ENCODE results near the gene HDAC7. TPM values are rescaled to one million over a fixed set of nuclear protein-coding genes. Genes with fewer than 3 reads are reported as not detected.

HDAC7 gene
- polyA plus RNA-seq, 2 donors: 20.9 to 35.6 TPM

DNA sequence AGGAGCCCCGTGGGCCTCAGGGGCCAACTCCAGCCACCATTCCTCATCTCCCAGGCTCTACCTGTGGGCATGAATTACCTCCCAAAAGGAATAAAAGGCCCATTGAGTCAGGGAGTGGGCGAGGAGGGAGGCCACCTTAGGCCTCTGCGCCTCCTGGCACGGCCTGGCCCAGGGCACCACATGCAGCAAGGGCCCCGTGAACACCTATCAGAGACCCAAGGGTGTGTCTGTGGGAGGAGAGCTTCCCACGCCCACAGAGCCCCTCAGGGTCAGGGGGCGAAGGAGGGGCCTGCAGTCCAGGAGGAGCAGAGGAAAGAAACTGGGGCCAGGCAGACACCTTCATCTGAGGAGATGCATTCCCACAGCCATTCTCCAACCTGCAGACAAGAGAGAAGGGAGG is 73.2 kb downstream of the HDAC7 start:
- Histone ChIP-seq H3K9me3 (ENCODE audit: control insufficient read depth in 2 of 2, insufficient read depth in 1 of 2, low read depth in 1 of 2, low read length in 1 of 2) (no peaks in the 10 kb centered on the region), H3K36me3 (ENCODE audit: control insufficient read depth in 2 of 2, insufficient read depth in 2 of 2, low read length in 1 of 2) (peaks cover 0 to 25% of the 10 kb centered on the region in 2 donors), H3K27ac (ENCODE audit: low read depth in 2 of 2, low read length in 1 of 2) (no peak overlapping the region), H3K4me3 (ENCODE audit: low read depth in 1 of 2, low read length in 2 of 2) (no peak overlapping the region), H3K4me1 (ENCODE audit: control insufficient read depth in 2 of 2, insufficient read depth in 2 of 2, low read length in 1 of 2) (peaks cover 0 to 7% of the 10 kb centered on the region in 2 donors), H3K27me3 (ENCODE audit: control insufficient read depth in 1 of 2, insufficient read depth in 2 of 2, low read length in 2 of 2) (no peaks in the 10 kb centered on the region)
- 77 to 83% methylated on average over 7 of the region's 7 CpGs for WGBS, 2 donors

DNA sequence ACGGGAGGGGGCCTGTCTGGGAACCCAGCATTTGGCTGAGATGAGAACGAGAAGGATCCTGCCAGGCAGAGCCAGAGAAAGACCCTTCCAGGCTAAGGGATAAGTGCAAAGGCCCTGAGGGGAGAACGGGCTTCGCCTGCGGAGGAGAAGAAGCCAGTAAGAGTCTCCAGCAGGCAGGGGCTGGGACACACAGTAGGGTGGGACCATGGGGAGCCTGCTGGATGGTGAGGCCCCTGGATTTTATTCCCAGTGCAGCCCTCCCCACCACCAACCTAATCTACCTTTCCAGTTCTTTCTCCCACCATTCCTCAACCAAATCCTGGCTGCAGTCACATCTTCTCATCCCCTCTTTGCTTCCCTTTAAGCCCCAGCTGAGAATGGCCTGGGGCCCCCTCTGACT is 73.6 kb downstream of the HDAC7 start:
- peaks cover 0 to 25% of the 10 kb centered on the region in 2 donors for H3K36me3 ChIP-seq (ENCODE audit: control insufficient read depth in 2 of 2, insufficient read depth in 2 of 2, low read length in 1 of 2)
- no peak overlapping the region for H3K27ac ChIP-seq (ENCODE audit: low read depth in 2 of 2, low read length in 1 of 2)
- 87 to 90% methylated on average over 5 of the region's 5 CpGs for WGBS, 2 donors
- H3K4me1 ChIP-seq (ENCODE audit: control insufficient read depth in 2 of 2, insufficient read depth in 2 of 2, low read length in 1 of 2): peaks cover 0 to 6% of the 10 kb centered on the region in 2 donors
- no peaks in the 10 kb centered on the region for H3K27me3 ChIP-seq (ENCODE audit: control insufficient read depth in 1 of 2, insufficient read depth in 2 of 2, low read length in 2 of 2)
- no peak overlapping the region for H3K4me3 ChIP-seq (ENCODE audit: low read depth in 1 of 2, low read length in 2 of 2)
- H3K9me3 ChIP-seq (ENCODE audit: control insufficient read depth in 2 of 2, insufficient read depth in 1 of 2, low read depth in 1 of 2, low read length in 1 of 2): no peaks in the 10 kb centered on the region

DNA sequence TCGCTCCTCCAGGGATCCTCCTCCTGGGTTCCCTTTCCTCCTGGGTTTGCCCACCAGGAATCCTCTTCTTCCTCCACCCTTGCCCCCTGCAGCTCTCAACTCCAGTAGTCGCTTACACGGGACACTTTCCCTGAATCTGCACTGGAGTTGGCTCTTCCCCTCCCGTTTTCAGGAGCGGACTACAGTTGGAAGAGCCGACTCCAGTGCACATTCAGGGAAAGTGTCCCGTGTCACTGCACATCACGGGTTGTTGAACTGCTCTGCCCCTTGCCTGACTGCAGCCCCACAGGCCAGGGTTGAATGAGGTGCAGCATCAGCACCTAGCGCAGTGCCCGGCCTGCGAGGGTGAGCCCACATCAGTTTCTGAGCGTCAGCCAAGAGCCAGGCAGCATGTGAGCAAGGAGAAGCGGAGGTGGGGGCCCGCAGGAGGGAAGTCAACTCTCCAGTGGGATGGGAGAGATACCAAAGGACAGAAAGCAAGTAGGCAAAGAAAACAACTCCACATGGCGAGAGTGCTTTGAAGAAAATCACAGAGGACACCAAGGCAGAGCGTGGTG is 74.1 kb downstream of the HDAC7 start:
- Histone ChIP-seq H3K27ac (ENCODE audit: low read depth in 2 of 2, low read length in 1 of 2) (peak overlapping the region in 1 of 2 donors; percentile 5), H3K36me3 (ENCODE audit: control insufficient read depth in 2 of 2, insufficient read depth in 2 of 2, low read length in 1 of 2) (peaks cover 0 to 24% of the 10 kb centered on the region in 2 donors), H3K9me3 (ENCODE audit: control insufficient read depth in 2 of 2, insufficient read depth in 1 of 2, low read depth in 1 of 2, low read length in 1 of 2) (no peaks in the 10 kb centered on the region), H3K27me3 (ENCODE audit: control insufficient read depth in 1 of 2, insufficient read depth in 2 of 2, low read length in 2 of 2) (no peaks in the 10 kb centered on the region), H3K4me3 (ENCODE audit: low read depth in 1 of 2, low read length in 2 of 2) (no peak overlapping the region), H3K4me1 (ENCODE audit: control insufficient read depth in 2 of 2, insufficient read depth in 2 of 2, low read length in 1 of 2) (peaks cover 0 to 8% of the 10 kb centered on the region in 2 donors)
- 84 to 85% methylated on average over 16 of the region's 16 CpGs for WGBS, 2 donors

DNA sequence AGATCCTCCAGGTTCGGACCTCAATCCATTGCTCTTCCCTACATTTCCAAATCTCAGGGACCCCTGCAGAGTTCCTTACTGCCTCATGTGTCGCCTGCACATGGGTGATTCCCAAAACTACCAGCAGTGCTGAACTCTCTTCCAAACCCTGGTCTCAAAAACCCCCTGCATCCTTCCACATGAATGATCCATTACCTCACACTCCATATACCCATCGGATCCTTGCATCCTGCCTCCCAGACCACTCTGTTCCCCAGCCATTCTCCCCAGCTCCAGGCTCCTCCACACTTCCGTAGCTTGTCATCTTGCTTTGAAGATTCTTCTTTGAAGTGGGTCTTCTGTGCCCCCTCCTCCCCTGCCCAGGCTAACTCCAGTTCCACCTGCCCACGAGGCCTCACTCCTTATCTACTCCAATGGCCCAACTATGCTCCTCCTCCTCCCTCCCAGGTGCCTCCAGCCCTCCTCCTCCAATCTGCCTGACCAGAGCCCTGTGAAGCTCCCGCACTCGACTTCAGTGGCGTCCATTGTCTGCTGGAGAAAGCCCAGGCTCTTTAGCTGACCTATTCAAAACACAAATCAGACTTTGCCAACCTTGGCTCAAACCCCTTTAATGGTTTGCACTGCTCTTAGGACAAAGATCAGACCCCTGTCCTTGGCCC is 74.8 kb downstream of the HDAC7 start:
- Histone ChIP-seq H3K27ac (ENCODE audit: low read depth in 2 of 2, low read length in 1 of 2) (no peak overlapping the region), H3K36me3 (ENCODE audit: control insufficient read depth in 2 of 2, insufficient read depth in 2 of 2, low read length in 1 of 2) (peaks cover 0 to 17% of the 10 kb centered on the region in 2 donors), H3K27me3 (ENCODE audit: control insufficient read depth in 1 of 2, insufficient read depth in 2 of 2, low read length in 2 of 2) (no peaks in the 10 kb centered on the region), H3K4me1 (ENCODE audit: control insufficient read depth in 2 of 2, insufficient read depth in 2 of 2, low read length in 1 of 2) (peaks cover 3 to 8% of the 10 kb centered on the region in 2 donors), H3K9me3 (ENCODE audit: control insufficient read depth in 2 of 2, insufficient read depth in 1 of 2, low read depth in 1 of 2, low read length in 1 of 2) (no peaks in the 10 kb centered on the region), H3K4me3 (ENCODE audit: low read depth in 1 of 2, low read length in 2 of 2) (no peak overlapping the region)
- 86 to 89% methylated on average over 8 of the region's 8 CpGs for WGBS, 2 donors

DNA sequence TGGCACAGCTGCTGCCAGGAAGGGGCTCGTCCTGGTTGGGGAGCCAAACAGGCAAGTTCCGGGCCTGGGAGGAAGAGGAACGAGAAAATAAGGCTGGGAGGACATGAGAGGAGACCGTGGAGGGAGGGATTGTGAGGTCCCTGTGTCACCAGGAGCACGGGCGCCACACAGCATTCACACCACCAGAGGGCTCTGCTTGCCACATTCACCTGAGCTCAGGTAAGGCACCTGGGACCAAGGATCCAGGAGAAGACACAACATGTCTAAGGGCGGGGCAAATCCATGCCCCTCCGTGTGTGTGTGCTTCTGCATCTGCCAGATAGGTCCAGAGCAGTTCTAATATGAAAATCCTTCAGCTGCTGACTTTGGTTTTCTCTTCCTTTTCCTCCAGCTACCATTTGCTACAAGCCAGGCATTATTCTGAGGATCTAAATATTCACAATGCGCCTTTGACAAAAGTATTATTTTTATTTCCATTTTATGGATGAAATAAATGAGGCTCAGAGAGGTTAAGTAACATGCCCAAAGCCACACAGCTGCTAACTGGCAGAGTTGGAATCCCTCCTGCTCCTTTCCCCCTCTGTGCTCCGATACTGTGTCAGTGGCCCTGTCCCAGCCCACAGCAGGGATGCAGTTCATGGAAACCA is 75.6 kb downstream of the HDAC7 start:
- Histone ChIP-seq H3K27me3 (ENCODE audit: control insufficient read depth in 1 of 2, insufficient read depth in 2 of 2, low read length in 2 of 2) (no peaks in the 10 kb centered on the region), H3K9me3 (ENCODE audit: control insufficient read depth in 2 of 2, insufficient read depth in 1 of 2, low read depth in 1 of 2, low read length in 1 of 2) (no peaks in the 10 kb centered on the region), H3K36me3 (ENCODE audit: control insufficient read depth in 2 of 2, insufficient read depth in 2 of 2, low read length in 1 of 2) (peaks cover 0 to 12% of the 10 kb centered on the region in 2 donors), H3K4me3 (ENCODE audit: low read depth in 1 of 2, low read length in 2 of 2) (no peak overlapping the region), H3K4me1 (ENCODE audit: control insufficient read depth in 2 of 2, insufficient read depth in 2 of 2, low read length in 1 of 2) (peaks cover 3 to 8% of the 10 kb centered on the region in 2 donors), H3K27ac (ENCODE audit: low read depth in 2 of 2, low read length in 1 of 2) (no peak overlapping the region)
- 42 to 44% methylated on average over 10 of the region's 10 CpGs for WGBS, 2 donors

DNA sequence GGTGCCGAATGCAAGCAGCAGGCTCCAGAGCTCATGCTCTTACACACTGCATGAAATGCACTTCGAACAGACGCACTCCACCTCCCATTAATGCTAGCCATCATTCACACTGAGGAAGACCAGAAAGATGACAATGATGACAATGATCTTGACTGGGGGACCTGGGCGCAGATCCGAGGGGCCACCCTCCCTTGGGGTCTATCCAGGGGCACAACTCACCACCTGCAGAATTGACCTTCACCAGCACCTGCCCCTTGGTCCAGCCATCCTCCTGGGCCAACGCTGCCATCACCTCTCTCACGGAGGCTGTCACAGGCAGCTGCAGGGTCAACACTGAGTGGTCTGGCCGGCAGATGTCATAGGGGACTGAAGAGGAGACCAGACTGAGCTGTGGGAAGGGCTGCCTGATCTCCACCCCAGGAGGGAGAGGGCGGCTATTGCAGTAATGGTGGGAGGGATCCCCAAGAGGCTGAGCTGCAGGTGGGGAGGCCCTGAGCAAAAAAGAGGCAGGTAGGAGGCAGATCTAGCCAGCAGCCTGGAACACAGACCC is 76.3 kb downstream of the HDAC7 start:
- Histone ChIP-seq H3K27me3 (ENCODE audit: control insufficient read depth in 1 of 2, insufficient read depth in 2 of 2, low read length in 2 of 2) (no peaks in the 10 kb centered on the region), H3K4me3 (ENCODE audit: low read depth in 1 of 2, low read length in 2 of 2) (no peak overlapping the region), H3K4me1 (ENCODE audit: control insufficient read depth in 2 of 2, insufficient read depth in 2 of 2, low read length in 1 of 2) (peaks cover 3 to 8% of the 10 kb centered on the region in 2 donors), H3K27ac (ENCODE audit: low read depth in 2 of 2, low read length in 1 of 2) (no peak overlapping the region), H3K36me3 (ENCODE audit: control insufficient read depth in 2 of 2, insufficient read depth in 2 of 2, low read length in 1 of 2) (peaks cover 0 to 12% of the 10 kb centered on the region in 2 donors), H3K9me3 (ENCODE audit: control insufficient read depth in 2 of 2, insufficient read depth in 1 of 2, low read depth in 1 of 2, low read length in 1 of 2) (no peaks in the 10 kb centered on the region)
- 78 to 85% methylated on average over 9 of the region's 9 CpGs for WGBS, 2 donors

DNA sequence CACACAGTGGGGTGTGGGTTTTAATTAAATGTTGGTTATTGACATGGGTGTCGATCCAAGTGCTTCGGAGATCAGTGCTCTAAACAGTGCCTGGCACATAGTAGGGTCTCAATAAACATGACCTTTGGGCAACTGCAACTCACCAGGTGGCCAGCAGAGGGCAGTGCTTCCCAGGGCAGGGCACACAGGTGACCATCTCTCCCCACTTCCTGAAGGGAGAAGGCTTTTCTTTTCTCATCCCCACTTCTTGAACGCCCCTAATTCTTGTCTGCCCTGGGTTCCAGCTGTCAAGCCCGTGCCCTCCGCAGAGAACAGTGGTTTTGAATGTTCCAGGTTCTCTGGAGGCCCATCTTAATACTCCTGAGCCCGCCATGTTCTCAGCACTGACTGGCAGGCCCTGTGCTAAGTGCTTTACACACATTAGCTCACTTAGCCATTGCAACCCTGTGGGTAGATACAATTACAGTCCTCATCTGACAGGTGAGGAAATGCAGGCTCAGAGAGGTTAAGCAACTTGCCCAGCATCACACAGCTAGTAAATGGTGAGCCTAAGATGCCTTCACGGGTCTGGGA is 77.4 kb downstream of the HDAC7 start:
- H3K27me3 ChIP-seq (ENCODE audit: control insufficient read depth in 1 of 2, insufficient read depth in 2 of 2, low read length in 2 of 2): no peaks in the 10 kb centered on the region
- no peak overlapping the region for H3K4me3 ChIP-seq (ENCODE audit: low read depth in 1 of 2, low read length in 2 of 2)
- no peak overlapping the region for H3K27ac ChIP-seq (ENCODE audit: low read depth in 2 of 2, low read length in 1 of 2)
- H3K36me3 ChIP-seq (ENCODE audit: control insufficient read depth in 2 of 2, insufficient read depth in 2 of 2, low read length in 1 of 2): peaks cover 0 to 4% of the 10 kb centered on the region in 2 donors
- WGBS, 2 donors: 64 to 65% methylated on average over 7 of the region's 7 CpGs
- H3K9me3 ChIP-seq (ENCODE audit: control insufficient read depth in 2 of 2, insufficient read depth in 1 of 2, low read depth in 1 of 2, low read length in 1 of 2): no peaks in the 10 kb centered on the region
- H3K4me1 ChIP-seq (ENCODE audit: control insufficient read depth in 2 of 2, insufficient read depth in 2 of 2, low read length in 1 of 2): peaks cover 8 to 9% of the 10 kb centered on the region in 2 donors

DNA sequence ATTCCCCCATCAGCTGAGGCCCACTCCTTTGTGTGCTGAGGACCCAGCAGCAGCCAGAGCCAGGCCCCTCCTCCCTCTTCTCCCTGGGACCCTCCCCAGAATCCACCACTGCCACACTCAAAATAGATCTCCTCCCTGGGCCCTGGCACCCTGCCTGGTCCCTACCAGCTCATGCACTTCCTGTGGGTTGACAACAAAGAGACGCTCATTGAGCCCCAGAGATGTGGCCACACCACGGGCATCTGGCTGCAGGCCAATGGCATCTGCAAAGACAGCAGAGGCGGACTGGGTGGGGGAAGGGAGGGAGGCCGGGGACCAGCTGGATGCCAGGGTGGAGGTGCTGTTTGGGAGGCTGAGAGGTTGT is 78.4 kb downstream of the HDAC7 start:
- no peak overlapping the region for H3K4me3 ChIP-seq (ENCODE audit: low read depth in 1 of 2, low read length in 2 of 2)
- WGBS, 2 donors: 18 to 27% methylated on average over 4 of the region's 4 CpGs
- peaks cover 9 to 15% of the 10 kb centered on the region in 2 donors for H3K4me1 ChIP-seq (ENCODE audit: control insufficient read depth in 2 of 2, insufficient read depth in 2 of 2, low read length in 1 of 2)
- H3K9me3 ChIP-seq (ENCODE audit: control insufficient read depth in 2 of 2, insufficient read depth in 1 of 2, low read depth in 1 of 2, low read length in 1 of 2): no peaks in the 10 kb centered on the region
- no peak overlapping the region for H3K27ac ChIP-seq (ENCODE audit: low read depth in 2 of 2, low read length in 1 of 2)
- H3K27me3 ChIP-seq (ENCODE audit: control insufficient read depth in 1 of 2, insufficient read depth in 2 of 2, low read length in 2 of 2): no peaks in the 10 kb centered on the region
- H3K36me3 ChIP-seq (ENCODE audit: control insufficient read depth in 2 of 2, insufficient read depth in 2 of 2, low read length in 1 of 2): no peaks in the 10 kb centered on the region

DNA sequence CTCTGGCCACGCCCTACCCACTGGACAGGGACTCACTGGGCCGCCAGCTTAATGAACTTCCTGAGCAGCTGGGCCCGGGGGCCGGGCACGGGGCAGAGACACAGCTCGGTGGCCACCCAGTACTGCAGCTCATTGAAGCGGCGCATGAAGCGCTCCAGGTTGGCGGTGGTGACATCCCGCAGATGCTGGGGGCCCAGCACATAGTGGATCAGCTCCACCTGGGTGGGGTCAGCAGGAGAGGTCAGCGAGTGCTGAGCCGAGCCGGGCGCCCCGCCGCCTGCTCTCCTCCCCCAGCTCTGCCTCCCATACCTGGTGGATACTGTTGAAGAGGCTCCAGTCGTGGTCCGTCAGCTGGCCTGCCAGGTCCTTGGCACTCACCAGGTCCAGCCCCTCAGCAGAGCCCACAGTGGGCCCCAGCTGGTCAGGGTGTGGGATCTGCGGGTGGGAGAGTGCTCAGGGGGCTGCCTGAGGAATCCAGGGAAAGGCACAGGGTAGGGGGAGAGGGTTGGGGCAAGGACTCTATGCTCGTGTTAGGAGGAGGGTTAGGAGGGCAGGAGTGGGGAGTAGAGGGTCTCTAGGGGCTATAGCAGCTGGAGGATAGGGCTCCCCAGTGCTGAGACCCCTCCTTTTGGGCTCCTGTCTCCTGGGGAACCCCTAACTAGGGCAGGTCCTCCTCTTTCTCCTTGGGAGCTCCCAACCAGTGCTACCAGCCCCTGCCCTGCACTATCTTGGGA is 78.9 kb downstream of the HDAC7 start:
- H3K4me3 ChIP-seq (ENCODE audit: low read depth in 1 of 2, low read length in 2 of 2): no peak overlapping the region
- peaks cover 13 to 21% of the 10 kb centered on the region in 2 donors for H3K4me1 ChIP-seq (ENCODE audit: control insufficient read depth in 2 of 2, insufficient read depth in 2 of 2, low read length in 1 of 2)
- no peaks in the 10 kb centered on the region for H3K27me3 ChIP-seq (ENCODE audit: control insufficient read depth in 1 of 2, insufficient read depth in 2 of 2, low read length in 2 of 2)
- no peaks in the 10 kb centered on the region for H3K9me3 ChIP-seq (ENCODE audit: control insufficient read depth in 2 of 2, insufficient read depth in 1 of 2, low read depth in 1 of 2, low read length in 1 of 2)
- no peak overlapping the region for H3K27ac ChIP-seq (ENCODE audit: low read depth in 2 of 2, low read length in 1 of 2)
- no peaks in the 10 kb centered on the region for H3K36me3 ChIP-seq (ENCODE audit: control insufficient read depth in 2 of 2, insufficient read depth in 2 of 2, low read length in 1 of 2)
- 75 to 76% methylated on average over 20 to 21 of the region's 21 CpGs for WGBS, 2 donors
